IMR-90 (cell line): Measurements from ENCODE around the gene ZBTB39. TPM values are rescaled to one million over a fixed set of nuclear protein-coding genes. Genes with fewer than 3 reads are reported as not detected.
A peak's percentile ranks its signal among the peaks of the same experiment; 100 is the strongest.

ENCODE experiments used
- ATAC-seq: fragments of 200-7000 bp; cut with Tn5 transposase; 2 replicates; pipeline ENCODE4 v1.9.1; 2020; ENCODE audit warnings: low read depth, mild to moderate bottlenecking, moderate library complexity
- BruUV-seq: library from RNA; stranded (reverse); fragments of 400-500 nt; replicated peaks from 2 replicates; lab custom pipeline; 2021; lab: Mats Ljungman, UMichigan
- CTCF ChIA-PET: fragments of 300-600 bp; formaldehyde crosslinking; extraction: SDS; loops from one replicate; lab custom pipeline; 2021; ENCODE audit warnings: antibody characterized with exemption; lab: Yijun Ruan, JAX
- POLR2A ChIA-PET: fragments of 300-600 bp; sonication (Branson Sonifier 250); formaldehyde crosslinking; loops from one replicate; lab custom pipeline; 2022; ENCODE audit warnings: antibody characterized with exemption; ENCODE audit not compliant: unreplicated experiment; lab: Charles Lee
- DNase-seq: peaks from one replicate; pipeline ENCODE4 v3.0.0; 2013
- H2AFZ ChIP-seq: replicated peaks from 2 replicates; pipeline ENCODE3; 2013; ENCODE audit warnings: low read length, mild to moderate bottlenecking; ENCODE audit not compliant: poor library complexity
- H2AK5ac ChIP-seq: 2 replicates; pipeline ENCODE4 v1.6.1; 2013; ENCODE audit warnings: low read depth, low read length, inconsistent platforms
- H2AK9ac ChIP-seq: replicated peaks from 2 replicates; pipeline ENCODE3; 2013; ENCODE audit warnings: mild to moderate bottlenecking, low read depth, low read length, moderate library complexity; ENCODE audit not compliant: poor library complexity
- H2BK120ac ChIP-seq: 2 replicates; pipeline ENCODE4 v1.6.1; 2013; ENCODE audit warnings: low read depth, low read length, inconsistent platforms
- H2BK15ac ChIP-seq: 3 replicates; pipeline ENCODE4 v1.6.1; 2013; ENCODE audit warnings: low read depth, low read length, inconsistent platforms
- H2BK20ac ChIP-seq: 2 replicates; pipeline ENCODE4 v1.6.1; 2013; ENCODE audit warnings: low read depth, mild to moderate bottlenecking, inconsistent platforms, low read length, moderate library complexity
- H2BK5ac ChIP-seq: 2 replicates; pipeline ENCODE4 v1.6.1; 2013; ENCODE audit warnings: mild to moderate bottlenecking, low read depth, low read length, inconsistent platforms; ENCODE audit not compliant: poor library complexity, severe bottlenecking
- H3K14ac ChIP-seq: replicated peaks from 2 replicates; pipeline ENCODE4 v1.6.1; 2013; ENCODE audit warnings: low read depth, low read length, inconsistent platforms
- H3K18ac ChIP-seq: 2 replicates; pipeline ENCODE4 v1.6.1; 2013; ENCODE audit warnings: low read depth, low read length, control low read depth
- H3K23ac ChIP-seq: 2 replicates; pipeline ENCODE4 v1.6.1; 2013; ENCODE audit warnings: low read depth, low read length, inconsistent platforms
- H3K27ac ChIP-seq: 2 replicates; pipeline ENCODE4 v1.5.1; 2013; ENCODE audit warnings: mild to moderate bottlenecking, control low read depth, low read length; ENCODE audit not compliant: insufficient read depth
- H3K27me3 ChIP-seq: 2 replicates; pipeline ENCODE4 v1.6.1; 2013; ENCODE audit warnings: low read length; ENCODE audit not compliant: control insufficient read depth, insufficient read depth
- H3K36me3 ChIP-seq: 2 replicates; pipeline ENCODE4 v1.6.1; 2013; ENCODE audit warnings: low read length, mixed read lengths; ENCODE audit not compliant: control insufficient read depth, insufficient read depth
- H3K4ac ChIP-seq: 2 replicates; pipeline ENCODE4 v1.6.1; 2013; ENCODE audit warnings: low read depth, low read length, inconsistent platforms
- H3K4me1 ChIP-seq: 2 replicates; pipeline ENCODE4 v1.6.1; 2013; ENCODE audit warnings: low read length, mixed read lengths; ENCODE audit not compliant: control insufficient read depth, insufficient read depth
- H3K4me2 ChIP-seq: 2 replicates; pipeline ENCODE4 v1.6.1; 2013; ENCODE audit warnings: low read depth, mild to moderate bottlenecking, control low read depth, low read length, moderate library complexity
- H3K4me3 ChIP-seq: 2 replicates; pipeline ENCODE4 v1.5.1; 2013; ENCODE audit warnings: low read depth, mild to moderate bottlenecking, control low read depth, low read length, moderate library complexity; ENCODE audit not compliant: insufficient read depth
- H3K56ac ChIP-seq: 2 replicates; pipeline ENCODE4 v1.6.1; 2013; ENCODE audit warnings: low read length, inconsistent platforms; ENCODE audit not compliant: insufficient read depth; ENCODE audit errors: extremely low read depth
- H3K79me1 ChIP-seq, 2 experiments: 2 replicates each; pipeline ENCODE4 v1.6.1; 2013; ENCODE audit warnings: low read length in 2 of 2, inconsistent platforms in 1 of 2, low read depth in 1 of 2
- H3K9ac ChIP-seq: 2 replicates; pipeline ENCODE4 v1.6.1; 2013; ENCODE audit warnings: low read depth, low read length, control low read depth
- H3K9me1 ChIP-seq: 2 replicates; pipeline ENCODE4 v1.6.1; 2013; ENCODE audit warnings: low read length, inconsistent platforms; ENCODE audit not compliant: insufficient read depth
- H3K9me3 ChIP-seq: 2 replicates; pipeline ENCODE4 v1.6.1; 2013; ENCODE audit warnings: low read length; ENCODE audit not compliant: control insufficient read depth, insufficient read depth
- H4K20me1 ChIP-seq: 2 replicates; pipeline ENCODE4 v1.6.1; 2013; ENCODE audit warnings: low read length, inconsistent platforms; ENCODE audit not compliant: insufficient read depth
- H4K5ac ChIP-seq: 2 replicates; pipeline ENCODE4 v1.6.1; 2013; ENCODE audit warnings: mild to moderate bottlenecking, low read depth, low read length, control low read depth
- H4K8ac ChIP-seq, 2 experiments: 2 replicates each; pipeline ENCODE4 v1.6.1; 2013; ENCODE audit warnings: low read depth in 2 of 2, low read length in 2 of 2, control low read depth in 1 of 2, inconsistent platforms in 1 of 2
- H4K91ac ChIP-seq: 2 replicates; pipeline ENCODE4 v1.6.1; 2013; ENCODE audit warnings: low read depth, low read length, inconsistent platforms; ENCODE audit not compliant: insufficient read depth
- BHLHE40 ChIP-seq: fragments of 150-350 bp; IDR thresholded peaks from 2 replicates; pipeline ENCODE4 v1.6.1; 2016; ENCODE audit warnings: mild to moderate bottlenecking, low read depth, low read length
- CEBPB ChIP-seq: IDR thresholded peaks from 2 replicates; pipeline ENCODE4 v1.6.1; 2012; ENCODE audit warnings: low read depth, low read length, improper control_type of control experiment
- CTCF ChIP-seq: conservative IDR thresholded peaks from 2 replicates; pipeline ENCODE4 v1.5.1; 2012; ENCODE audit warnings: mild to moderate bottlenecking, low read depth, low read length, improper control_type of control experiment
- ELK1 ChIP-seq: fragments of 150-350 bp; IDR thresholded peaks from 2 replicates; pipeline ENCODE4 v1.6.1; 2016; ENCODE audit warnings: low read depth, mild to moderate bottlenecking, low read length, moderate library complexity, borderline replicate concordance
- MAFK ChIP-seq: IDR thresholded peaks from 2 replicates; pipeline ENCODE4 v1.6.1; 2012; ENCODE audit warnings: low read depth, low read length, improper control_type of control experiment
- MAZ ChIP-seq: IDR thresholded peaks from 2 replicates; pipeline ENCODE4 v1.6.1; 2012; ENCODE audit warnings: low read depth, mild to moderate bottlenecking, low read length, improper control_type of control experiment, moderate library complexity, borderline replicate concordance
- MXI1 ChIP-seq: IDR thresholded peaks from 2 replicates; pipeline ENCODE4 v1.6.1; 2012; ENCODE audit warnings: low read depth, mild to moderate bottlenecking, low read length, moderate library complexity, borderline replicate concordance
- NFE2L2 ChIP-seq: fragments of 150-350 bp; IDR thresholded peaks from 2 replicates; pipeline ENCODE4 v1.6.1; 2016; ENCODE audit warnings: low read depth, mild to moderate bottlenecking, low read length
- POLR2A ChIP-seq: IDR thresholded peaks from 2 replicates; pipeline ENCODE4 v1.6.1; 2012; ENCODE audit warnings: mild to moderate bottlenecking, low read depth, low read length
- RAD21 ChIP-seq: IDR thresholded peaks from 2 replicates; pipeline ENCODE4 v1.6.1; 2012; ENCODE audit warnings: low read length, improper control_type of control experiment
- RFX5 ChIP-seq: IDR thresholded peaks from 2 replicates; pipeline ENCODE4 v1.8.0; 2012; ENCODE audit warnings: low read depth, mild to moderate bottlenecking, low read length, moderate library complexity
- SMC3 ChIP-seq: fragments of 150-350 bp; IDR thresholded peaks from 2 replicates; pipeline ENCODE4 v1.6.1; 2016; ENCODE audit warnings: low read depth, mild to moderate bottlenecking, antibody characterized with exemption, low read length, moderate library complexity
- USF2 ChIP-seq: fragments of 150-350 bp; IDR thresholded peaks from 2 replicates; pipeline ENCODE4 v1.6.1; 2017; ENCODE audit warnings: mild to moderate bottlenecking, antibody characterized with exemption, low read length, low read depth
- WGBS, 2 experiments: methylation state at CpG; one replicate each; pipeline versions ENCODE4 v1.1.5 to v1.1.7; 2013; ENCODE audit warnings: missing lambda C conversion rate in 2 of 2; ENCODE audit not compliant: insufficient read length in 1 of 2; ENCODE audit errors: extremely low coverage in 2 of 2; 5-methylcytosine and 5-hydroxymethylcytosine counted together
- dilution Hi-C: fragments of 300-500 bp; cut with HindIII; formaldehyde crosslinking; loops from one replicate; pipeline ENCODE4 v1.14.3; 2018; ENCODE audit warnings: low sequenced_read_pairs; ENCODE audit not compliant: unreplicated experiment
- in situ Hi-C: fragments of 300-500 bp; cut with MboI; formaldehyde crosslinking; loops from 3 replicates; pipeline ENCODE4 v1.14.3; 2019; ENCODE audit warnings: low sequenced_read_pairs, inconsistent platforms, mixed read lengths
- intact Hi-C: fragments of 100-400 bp; cut with micrococcal nuclease; formaldehyde crosslinking; loops from 2 replicates; pipeline ENCODE4 v1.10.0; 2022
- polyA plus RNA-seq, 3 experiments: library from polyadenylated mRNA; depleted of rRNA; stranded (reverse); fragments of >200 nt; gene quantifications; 2 replicates each; pipeline ENCODE4 v1.2.3, GENCODE V29; 2012; ENCODE audit warnings: low replicate concordance in 1 of 3
- total RNA-seq: library from RNA; depleted of rRNA; stranded (reverse); fragments of >200 nt; gene quantifications from 2 replicates; pipeline ENCODE4 v1.2.3, GENCODE V29; 2012

Gene ZBTB39
- total and polyA plus RNA-seq, 2 of the 4 experiments (the other 2 are of a cell fraction): 4.0 to 5.2 TPM

GRCh38 chr12:57006809-57007475 lies 596 bp upstream of the ZBTB39 start:
- Histone ChIP-seq H3K4me2 (peak overlapping the region; percentile 53), H3K4ac (peak overlapping the region; percentile 71), H3K9me1 (peaks cover 5% of the 10 kb centered on the region; the same call in 1 of the 2 replicates), H3K79me1 (peaks cover 24 to 47% of the 10 kb centered on the region in 2 experiments), H2AFZ (peak overlapping the region; percentile 93), H4K5ac (peak overlapping the region; percentile 0; the same call in 1 of the 2 replicates), H3K9ac (peak overlapping the region; percentile 61), H3K27ac (no peak overlapping the region), H3K36me3 (peaks cover 26% of the 10 kb centered on the region), H2BK20ac (no peak overlapping the region), H3K14ac (peak overlapping the region; percentile 79), H2BK5ac (no peak overlapping the region), H3K18ac (no peak overlapping the region), H3K4me1 (peaks cover 6% of the 10 kb centered on the region), H2BK15ac (peak overlapping the region; percentile 81; the same call in 1 of the 3 replicates), H4K20me1 (peaks cover 11% of the 10 kb centered on the region), H4K8ac (peak overlapping the region in 1 of 2 experiments; percentile 84; a peak in 3 of 4 replicates), H2AK5ac (peak overlapping the region; percentile 90), H2BK120ac (peak overlapping the region; percentile 19), H2AK9ac (peak overlapping the region; percentile 11), H3K56ac (peak overlapping the region; percentile 38; the same call in 1 of the 2 replicates), H4K91ac (peak overlapping the region; percentile 52), H3K9me3 (no peaks in the 10 kb centered on the region), H3K4me3 (peak overlapping the region; percentile 18), H3K23ac (peak overlapping the region; percentile 35), H3K27me3 (no peaks in the 10 kb centered on the region; the same call in 1 of the 2 replicates)
- 53% methylated on average over 3 of the region's 10 CpGs; no CpG with 5 or more reads in 1 of the 2 experiments for WGBS, 2 experiments
- ChIA-PET CTCF (interaction anchor here (1.0 to 2.2 kb wide), 3 partner anchors 56 to 105 kb away, joined by 3 to 8 read pairs (median 3); partner anchors contain the start of gene STAT6), POLR2A (interaction anchor here (0.6 kb wide), 1 partner anchor 691 kb away, joined by 6 read pairs; no protein-coding TSS in a partner anchor)
- in situ Hi-C loops: loop anchor here (5.0 to 10.0 kb wide), 2 partner anchors 105 to 372 kb away; partner anchors contain the start of genes BAZ2A and STAT6
- no peak for DNase-seq
- ATAC-seq: no peak
- intact Hi-C loops: loop anchor here (10.0 kb wide), 1 partner anchor 362 kb away; the partner anchor contains the start of gene ATP5F1B
- no TSS peak for BruUV-seq
- dilution Hi-C loops: no loop called here
- TF ChIP-seq MAZ (no peak), RFX5 (no peak), NFE2L2 (no peak), ELK1 (no peak), CTCF (no peak), BHLHE40 (no peak), SMC3 (no peak), MAFK (no peak), MXI1 (no peak), CEBPB (no peak), USF2 (no peak), POLR2A (no peak), RAD21 (no peak)
